Amniotic stem cell (primary cell): ENCODE measurements around the gene OPCML.

Experiments used
- DNase-seq: peaks from one replicate; lab custom pipeline; 2025; lab: John Stamatoyannopoulos, UW

OPCML gene

GRCh38 chr11:133541021-133541719 lies 8.9 kb upstream of the OPCML start:
- no peak for DNase-seq

DNA sequence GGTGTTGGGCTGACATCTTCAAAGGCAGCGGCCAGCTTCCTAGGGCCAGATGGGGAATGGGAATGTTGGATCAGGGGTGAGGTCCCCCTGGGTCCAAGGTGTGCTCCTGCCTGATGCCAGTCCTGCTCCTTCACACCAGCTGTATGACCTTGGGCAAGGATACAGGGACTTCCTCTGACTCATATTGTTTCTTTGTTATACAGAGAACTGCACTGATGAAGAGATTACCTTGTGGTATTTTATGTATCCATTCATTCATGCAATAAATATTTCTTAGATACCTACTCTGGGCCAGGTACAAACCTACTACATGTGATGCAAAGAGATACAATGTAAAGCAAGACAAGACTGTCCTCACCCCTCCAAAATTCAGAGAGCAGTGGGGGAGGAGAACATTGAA lies 3.9 kb upstream of the OPCML start:
- DNase-seq: no peak

DNA sequence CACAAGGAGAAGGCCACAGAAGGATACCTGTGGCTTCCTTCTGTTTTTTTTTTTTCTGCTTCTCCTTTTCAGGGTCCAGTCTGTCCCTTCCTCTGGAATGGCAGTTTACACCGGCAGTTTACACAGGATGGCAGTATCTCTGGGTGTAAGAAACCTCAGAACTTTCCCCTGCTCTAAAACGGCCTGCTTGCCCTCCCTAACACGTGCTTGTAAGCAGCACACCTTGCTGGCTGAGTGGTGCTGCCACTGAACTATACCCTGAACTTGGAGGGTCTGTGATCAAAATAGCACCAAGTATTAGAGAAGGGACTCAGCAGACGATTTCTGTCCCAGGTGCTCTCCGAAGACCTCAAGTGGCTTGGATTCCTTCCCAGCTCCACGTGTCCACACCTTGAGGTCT lies 904 bp upstream of the OPCML start:
- DNase-seq: no peak

- DNase-seq: no peak
Measured at GRCh38 chr11:133531458-133531857, 843 bp downstream of the OPCML start.

DNA sequence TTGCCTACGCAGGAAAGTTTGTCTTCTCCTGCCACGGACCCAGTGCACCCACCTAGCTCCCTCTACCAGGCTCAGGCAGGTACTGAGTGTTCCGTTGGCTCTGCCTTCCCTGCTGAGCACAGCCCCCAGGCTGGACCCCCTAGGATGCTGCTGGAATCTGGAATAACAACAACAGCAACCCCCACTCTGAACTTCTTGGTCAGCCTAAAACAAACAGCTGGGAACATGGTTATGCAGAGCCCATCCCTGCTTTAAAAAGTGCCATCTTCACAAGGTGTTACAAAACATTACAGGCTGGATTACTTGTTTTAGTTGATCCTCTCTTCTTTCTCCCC lies 1.8 kb downstream of the OPCML start:
- DNase-seq: no peak

DNA sequence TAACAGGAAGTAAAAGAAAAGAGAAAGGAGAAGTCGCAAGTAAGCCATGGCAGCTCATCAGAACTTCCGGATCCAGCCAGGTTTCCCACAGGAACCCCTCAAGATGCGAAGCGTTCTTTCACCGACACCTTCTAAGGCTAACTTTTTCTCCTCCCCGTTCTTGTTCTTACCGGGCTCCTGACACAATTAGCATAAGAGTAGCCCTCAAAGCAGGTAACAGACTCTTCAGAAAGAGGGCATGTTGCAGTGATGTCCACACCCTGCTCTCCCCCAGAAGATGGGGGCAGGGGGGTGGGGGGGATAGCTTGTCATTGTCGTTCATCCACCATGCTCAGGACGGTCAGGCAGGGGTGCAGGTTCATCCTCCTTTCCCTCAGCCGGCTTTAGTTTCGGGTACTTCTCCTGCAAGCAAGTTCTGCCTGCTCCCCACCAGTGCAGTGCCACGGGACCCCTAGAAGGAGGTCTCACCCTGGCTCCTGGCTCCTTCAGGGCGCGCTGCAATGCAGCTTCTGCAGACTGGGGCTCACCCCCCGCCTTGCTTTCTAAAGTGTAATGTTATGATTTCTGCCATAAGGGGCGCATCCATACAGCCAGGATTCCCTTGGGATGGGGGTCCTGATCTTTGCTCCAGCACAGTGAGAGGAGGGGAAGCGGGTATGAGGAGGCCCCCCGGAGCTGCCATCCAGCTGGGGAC lies 2.3 kb downstream of the OPCML start:
- DNase-seq: no peak

DNA sequence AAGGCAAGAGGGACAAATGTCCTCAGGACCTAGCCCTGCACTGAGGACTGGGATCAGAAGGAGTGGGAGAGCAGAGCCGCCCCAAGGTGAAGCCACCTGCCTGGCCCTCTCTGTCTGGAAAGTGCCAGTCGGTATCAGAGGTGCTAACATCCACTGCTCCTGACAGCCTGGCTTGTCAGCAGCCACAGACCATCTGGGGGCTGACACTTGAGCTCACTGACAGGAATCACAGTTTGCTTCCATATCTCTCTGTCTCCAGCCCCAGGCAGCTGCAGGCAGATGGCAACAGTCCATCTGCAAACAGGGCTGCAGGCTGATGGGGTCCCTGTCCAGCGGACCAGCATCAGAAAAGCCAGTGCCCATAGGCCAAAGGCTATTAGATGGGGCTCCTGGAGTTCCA lies 5.5 kb downstream of the OPCML start:
- DNase-seq: no peak

DNA sequence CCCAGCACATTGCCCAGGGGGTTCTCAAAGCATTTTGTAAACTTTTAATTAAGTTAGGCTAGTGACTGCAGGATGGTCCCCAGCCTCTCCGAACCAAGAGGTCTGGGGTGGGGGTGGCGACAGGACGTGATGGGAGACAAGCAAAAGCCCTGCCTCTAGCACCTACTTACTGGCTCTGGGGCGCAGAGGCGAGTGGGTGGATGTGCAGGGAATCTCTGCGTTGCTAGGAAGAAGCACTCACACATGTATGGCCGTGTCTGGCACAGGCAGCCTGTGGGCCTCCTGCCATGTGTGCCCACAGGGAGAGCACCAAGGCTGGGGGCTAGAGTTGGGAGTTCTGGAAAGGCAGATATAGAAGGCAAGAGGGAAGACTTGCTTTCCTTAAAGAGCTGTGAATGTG lies 6.3 kb downstream of the OPCML start:
- no peak for DNase-seq

GRCh38 chr11:133524488-133524887 lies 7.8 kb downstream of the OPCML start:
- DNase-seq: no peak

DNA sequence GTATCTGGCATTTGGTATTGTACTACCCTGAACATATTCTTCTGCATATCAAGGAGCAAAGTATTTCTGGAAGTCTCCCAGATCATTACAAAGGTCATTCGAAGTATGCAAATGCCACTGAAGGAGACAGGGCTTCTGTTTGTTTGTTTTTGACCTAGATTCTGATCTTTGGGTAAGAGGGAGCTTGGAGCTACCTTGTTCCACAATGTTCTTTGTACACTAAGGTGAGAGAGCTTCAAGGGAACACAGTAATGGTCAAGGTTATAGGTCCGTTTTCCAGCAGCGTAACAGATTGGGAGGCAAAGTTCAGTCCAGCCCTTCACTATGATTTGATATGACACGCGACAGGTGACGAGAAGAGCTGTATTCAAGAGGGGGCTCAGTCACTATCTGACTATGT lies 10.0 kb downstream of the OPCML start:
- no peak for DNase-seq

DNA sequence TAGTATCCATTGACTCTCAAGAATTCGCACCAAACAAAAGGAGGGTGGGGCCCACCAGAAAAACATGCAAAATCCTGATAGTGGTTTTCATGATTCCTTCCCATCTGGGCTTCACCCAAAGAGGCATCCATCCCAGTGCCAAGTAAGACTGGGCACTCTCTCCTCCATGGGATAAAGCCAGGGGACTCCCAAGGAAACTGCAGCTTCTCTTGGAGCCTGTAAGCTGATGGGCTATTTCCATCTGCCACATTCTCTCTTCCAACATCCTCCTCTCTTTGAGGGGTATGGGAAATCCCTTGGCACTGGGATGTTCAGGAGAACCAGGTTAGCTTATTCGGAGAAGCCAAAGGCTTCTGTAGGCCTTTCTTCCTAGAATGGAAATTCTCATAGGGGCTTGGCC lies 10.8 kb downstream of the OPCML start:
- DNase-seq: no peak

DNA sequence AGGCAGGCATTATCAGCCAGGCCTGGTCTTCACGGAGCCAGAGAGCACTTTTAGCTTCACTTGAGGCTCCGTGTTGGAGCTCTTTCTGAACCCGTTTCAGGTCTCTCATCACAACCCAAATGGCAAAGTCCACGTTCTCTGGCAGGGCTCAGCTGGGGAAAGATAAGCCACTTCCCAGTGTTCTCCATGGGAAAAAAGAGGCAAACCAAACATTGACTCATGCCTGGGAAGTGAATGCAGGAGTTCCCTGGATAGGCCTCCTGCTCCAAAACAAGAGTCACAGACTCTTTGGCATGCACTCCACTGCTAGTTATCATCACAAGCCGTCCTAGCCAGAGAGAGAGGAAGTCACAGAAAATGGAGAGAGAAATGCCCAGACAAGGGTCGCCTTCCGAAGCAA lies 11.6 kb downstream of the OPCML start:
- no peak for DNase-seq

DNA sequence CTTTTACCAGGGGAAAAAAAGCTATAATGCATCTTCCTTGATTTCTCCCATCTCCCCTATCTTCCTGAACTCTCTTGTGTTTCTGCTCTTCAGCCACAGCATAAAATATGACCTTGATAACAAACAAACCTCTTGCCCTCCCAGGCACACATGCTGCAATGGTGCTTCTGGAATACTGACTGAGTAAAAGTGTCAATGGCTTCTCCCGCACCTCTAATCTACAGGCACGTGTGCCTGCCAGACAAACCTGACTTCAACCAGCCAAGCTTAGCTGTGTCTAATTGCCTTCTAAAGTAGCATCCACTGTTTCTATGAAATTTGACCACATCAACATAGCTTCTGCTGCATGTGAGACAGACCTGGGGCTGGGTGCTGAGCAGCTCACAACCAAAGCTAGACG lies 12.7 kb downstream of the OPCML start:
- DNase-seq: no peak

DNA sequence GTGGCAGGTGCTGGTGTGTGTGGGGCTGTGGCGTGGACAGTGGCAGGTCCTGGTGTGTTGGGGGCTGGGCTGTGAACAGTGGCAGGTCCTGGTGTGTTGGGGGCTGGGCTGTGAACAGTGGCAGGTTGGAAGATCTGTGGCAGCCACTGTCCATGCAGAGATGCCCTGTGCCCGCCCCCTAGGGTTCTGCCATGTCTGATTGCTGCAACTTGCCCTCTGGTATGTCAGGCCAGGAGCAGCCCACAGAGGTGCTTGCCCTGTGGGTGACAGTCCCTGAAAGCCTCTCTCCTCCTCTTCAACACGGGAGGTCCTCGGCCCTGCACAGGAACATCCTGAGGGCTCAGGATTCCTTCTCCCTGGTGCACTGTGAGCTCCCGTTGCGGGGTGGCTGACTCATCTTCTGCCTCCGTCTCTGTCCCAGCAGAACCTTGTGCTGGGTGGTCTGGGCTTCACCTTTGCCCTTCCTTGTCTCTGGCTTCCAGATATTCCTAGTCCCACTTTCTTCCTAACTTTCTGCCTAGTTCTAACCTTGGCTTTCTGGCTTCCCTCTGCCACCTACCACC lies 13.5 kb downstream of the OPCML start:
- no peak for DNase-seq

- DNase-seq: no peak
Measured at GRCh38 chr11:133516845-133517244, 15.5 kb downstream of the OPCML start.

GRCh38 chr11:133515107-133515506 lies 17.2 kb downstream of the OPCML start:
- no peak for DNase-seq

DNA sequence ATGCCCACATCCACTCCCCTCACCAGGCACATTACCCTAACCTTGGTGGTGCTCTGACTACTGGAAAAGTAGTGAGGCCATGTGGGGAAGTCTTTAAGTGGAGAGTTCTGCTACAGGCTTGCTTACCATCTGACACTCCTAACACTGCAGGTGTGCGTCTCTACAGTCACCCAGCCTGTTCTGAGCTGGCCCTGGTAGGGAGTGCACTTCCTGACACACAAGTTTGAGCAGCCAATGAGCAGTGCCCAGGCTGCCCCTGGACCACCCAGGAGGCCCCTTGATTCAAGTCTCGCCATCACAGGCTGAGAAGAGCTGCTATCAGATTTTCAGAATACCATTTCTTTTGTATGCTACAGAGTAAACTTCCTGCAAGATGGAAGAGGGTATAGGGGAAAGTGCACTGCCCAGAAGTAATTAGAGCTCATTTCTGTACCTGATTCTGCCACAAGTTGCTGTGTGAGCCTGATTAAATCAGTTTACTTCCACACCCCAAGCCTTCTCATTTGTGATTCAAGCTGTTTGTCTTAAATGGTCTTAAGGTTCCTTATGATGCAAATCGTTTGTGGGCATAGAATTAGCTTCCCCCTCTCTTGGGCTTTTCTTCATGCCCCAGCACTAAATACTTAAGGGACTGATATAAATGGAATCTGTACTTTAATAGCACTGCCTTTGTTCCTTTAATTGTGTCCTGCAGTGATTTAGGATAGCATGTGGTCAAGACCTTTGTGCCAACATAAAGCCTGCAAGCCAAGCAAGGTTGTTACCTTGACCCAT lies 22.2 kb downstream of the OPCML start:
- DNase-seq: no peak

DNA sequence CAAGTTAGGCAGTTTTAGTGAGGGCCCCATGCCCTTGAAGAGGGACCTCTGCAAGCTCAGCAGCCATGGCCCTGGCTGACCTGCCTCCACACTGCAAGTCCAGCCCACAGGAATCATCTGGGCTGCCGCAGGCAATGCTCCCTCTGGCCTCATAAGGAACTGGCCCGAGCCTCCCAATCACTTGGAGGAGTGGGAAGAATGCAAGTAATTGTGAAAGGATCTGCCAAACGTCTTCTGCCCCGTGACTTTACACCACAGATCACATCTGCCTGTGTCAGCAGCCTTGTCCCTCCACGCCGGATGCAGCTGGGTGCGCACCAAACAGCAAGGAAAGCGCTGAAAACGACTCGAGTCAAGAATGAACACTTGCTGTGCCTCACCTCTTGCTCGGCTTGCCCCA lies 23.8 kb downstream of the OPCML start:
- DNase-seq: no peak

GRCh38 chr11:133507185-133507584 lies 25.1 kb downstream of the OPCML start:
- DNase-seq: no peak

DNA sequence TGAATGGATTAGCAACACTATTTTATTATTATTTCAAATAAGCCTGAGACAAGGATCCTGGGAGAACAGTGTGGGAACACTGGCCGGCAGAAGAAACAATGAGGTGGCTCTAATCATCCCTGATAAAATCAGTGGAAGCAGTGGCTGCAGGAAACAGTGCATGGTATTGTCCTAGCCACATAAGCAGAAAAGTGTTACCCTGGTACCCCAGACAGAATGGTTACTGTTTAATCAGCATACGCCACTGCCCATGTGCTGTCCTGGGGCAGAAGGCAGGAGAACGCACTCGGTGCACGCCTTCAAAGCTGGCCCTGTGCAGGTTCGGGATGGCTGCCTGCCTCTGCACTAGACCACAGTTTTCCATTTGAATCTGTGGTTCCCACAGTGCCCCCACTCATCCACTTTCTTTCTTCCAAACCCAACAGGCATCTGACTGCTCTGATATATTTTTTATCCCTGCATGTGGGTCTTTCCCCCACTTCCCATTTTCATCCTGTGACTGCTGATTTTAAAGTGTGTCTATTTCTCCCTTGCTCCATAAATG lies 25.7 kb downstream of the OPCML start:
- no peak for DNase-seq

DNA sequence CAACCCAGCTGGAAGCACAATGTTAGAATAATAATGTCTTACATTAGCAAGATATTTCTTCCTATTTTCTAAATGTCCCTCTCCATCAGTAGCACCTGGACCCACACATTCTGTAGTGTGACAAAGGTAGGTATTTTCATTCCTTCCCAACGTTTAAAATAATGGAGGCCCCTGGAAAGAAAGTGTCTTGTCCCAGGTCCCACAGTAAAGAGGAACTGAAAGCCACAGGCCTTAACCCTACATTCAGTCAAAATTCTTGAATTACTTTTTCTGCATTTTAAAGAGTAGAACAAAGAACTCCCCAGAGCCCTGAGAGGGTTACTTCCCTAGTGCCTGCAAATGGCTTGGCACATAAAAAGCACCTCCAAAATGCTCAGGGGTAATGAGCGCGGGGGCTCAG lies 26.3 kb downstream of the OPCML start:
- no peak for DNase-seq

DNA sequence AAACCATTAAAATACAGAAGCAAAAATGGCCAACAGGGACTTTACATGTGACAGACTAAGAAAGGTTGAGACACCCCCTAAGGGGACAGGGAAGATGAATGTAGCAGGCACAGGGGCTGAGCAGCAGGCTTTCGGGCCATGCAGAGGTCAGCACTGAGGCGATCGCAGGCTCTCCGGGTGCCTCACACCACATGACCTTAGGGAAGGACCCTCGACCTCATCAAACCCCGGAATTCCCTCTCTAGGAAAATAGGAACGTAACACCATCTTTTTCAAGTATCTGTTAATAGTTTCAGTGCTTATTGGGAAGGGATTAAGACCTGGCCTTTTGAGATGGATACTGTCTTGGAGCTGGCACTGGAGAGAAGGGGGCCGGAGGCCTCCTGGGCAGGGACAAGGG lies 27.4 kb downstream of the OPCML start:
- no peak for DNase-seq

- no peak for DNase-seq
Measured at GRCh38 chr11:133503776-133504175, 28.5 kb downstream of the OPCML start.
